Peyer's patch (tissue), 4 donors: ENCODE results near the gene TBXAS1.

Source experiments
- POLR2A ChIP-seq, 2 donors: fragments of 450-650 bp; IDR thresholded peaks; one replicate each; pipeline ENCODE4 v1.5.1; 2017; ENCODE audit warnings: antibody characterized with exemption in 2 of 2, mild to moderate bottlenecking in 2 of 2, moderate library complexity in 2 of 2
- TF ChIP-seq, protein P1 (sequence below), 6 experiments: fragments of 450-650 bp in 4 of 6; fragments of 200-600 bp in 2 of 6; sonication (generic) in 1 of 6; IDR thresholded peaks; one replicate each; pipeline ENCODE4 v1.5.1; 2017 to 2019; ENCODE audit warnings: antibody characterized with exemption in 6 of 6, mild to moderate bottlenecking in 3 of 6, moderate library complexity in 1 of 6

DNA sequence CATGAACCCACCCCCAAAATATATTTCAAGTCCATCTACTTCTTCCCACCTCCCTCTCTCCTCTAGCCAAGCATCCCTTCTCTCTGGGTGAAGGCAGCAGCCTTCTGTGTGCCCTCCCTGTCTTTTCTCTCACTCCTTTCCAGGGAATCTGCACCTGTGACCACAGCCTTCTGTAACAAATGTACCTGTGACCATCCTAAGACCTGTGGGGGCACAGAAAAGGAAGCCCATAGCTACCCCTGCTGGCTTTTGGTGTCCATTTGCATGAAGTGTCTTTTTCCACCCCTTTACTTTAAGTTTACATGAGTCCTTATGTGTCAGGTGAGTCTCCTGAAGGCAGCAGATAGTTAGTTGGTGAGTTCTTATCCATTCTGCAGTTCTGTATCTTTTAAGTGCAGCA is 2.0 kb upstream of the TBXAS1 start:
- no peak for TF ChIP-seq POLR2A (IDR thresholded peaks at IDR 0.05)
- TF ChIP-seq, protein P1, sequence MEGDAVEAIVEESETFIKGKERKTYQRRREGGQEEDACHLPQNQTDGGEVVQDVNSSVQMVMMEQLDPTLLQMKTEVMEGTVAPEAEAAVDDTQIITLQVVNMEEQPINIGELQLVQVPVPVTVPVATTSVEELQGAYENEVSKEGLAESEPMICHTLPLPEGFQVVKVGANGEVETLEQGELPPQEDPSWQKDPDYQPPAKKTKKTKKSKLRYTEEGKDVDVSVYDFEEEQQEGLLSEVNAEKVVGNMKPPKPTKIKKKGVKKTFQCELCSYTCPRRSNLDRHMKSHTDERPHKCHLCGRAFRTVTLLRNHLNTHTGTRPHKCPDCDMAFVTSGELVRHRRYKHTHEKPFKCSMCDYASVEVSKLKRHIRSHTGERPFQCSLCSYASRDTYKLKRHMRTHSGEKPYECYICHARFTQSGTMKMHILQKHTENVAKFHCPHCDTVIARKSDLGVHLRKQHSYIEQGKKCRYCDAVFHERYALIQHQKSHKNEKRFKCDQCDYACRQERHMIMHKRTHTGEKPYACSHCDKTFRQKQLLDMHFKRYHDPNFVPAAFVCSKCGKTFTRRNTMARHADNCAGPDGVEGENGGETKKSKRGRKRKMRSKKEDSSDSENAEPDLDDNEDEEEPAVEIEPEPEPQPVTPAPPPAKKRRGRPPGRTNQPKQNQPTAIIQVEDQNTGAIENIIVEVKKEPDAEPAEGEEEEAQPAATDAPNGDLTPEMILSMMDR (IDR thresholded peaks at IDR 0.05): peak in 2 of 6 experiments; percentile 14 to 26
